Prostate gland (tissue), 2 donors: ENCODE results near the gene TREX2.

ENCODE experiments used
- CTCF ChIP-seq, 4 experiments: fragments of 200-600 bp in 2 of 4; fragments of 450-650 bp in 2 of 4; sonication (generic) in 2 of 4; IDR thresholded peaks; 1 replicate in 3 of 4; 2 replicates in 1 of 4; pipeline ENCODE4 v1.5.1; 2016 to 2019; ENCODE audit warnings: antibody characterized with exemption in 4 of 4, mild to moderate bottlenecking in 2 of 4, moderate library complexity in 2 of 4
- POLR2A ChIP-seq: fragments of 450-650 bp; IDR thresholded peaks from one replicate; pipeline ENCODE4 v1.6.1; 2016; ENCODE audit warnings: antibody characterized with exemption, mild to moderate bottlenecking
- POLR2AphosphoS5 ChIP-seq: sonication (generic); formaldehyde crosslinking; IDR thresholded peaks from one replicate; pipeline ENCODE4 v1.6.1; 2017; ENCODE audit warnings: antibody characterized with exemption

GRCh38 chrX:153408221-153408721 lies 37.6 kb downstream of the TREX2 start:
- no peak for TF ChIP-seq POLR2AphosphoS5
- no peak for TF ChIP-seq CTCF (IDR thresholded peaks at IDR 0.05)
- TF ChIP-seq POLR2A = no peak
